IMR-90 (cell line): ENCODE results near the gene DIRAS2. TPM values are rescaled to one million over a fixed set of nuclear protein-coding genes. Genes with fewer than 3 reads are reported as not detected.

Experiments
- ATAC-seq: fragments of 200-7000 bp; cut with Tn5 transposase; 2 replicates; pipeline ENCODE4 v1.9.1; 2020; ENCODE audit warnings: low read depth, mild to moderate bottlenecking, moderate library complexity
- BruUV-seq: library from RNA; stranded (reverse); fragments of 400-500 nt; replicated peaks from 2 replicates; lab custom pipeline; 2021; lab: Mats Ljungman, UMichigan
- CTCF ChIA-PET: fragments of 300-600 bp; formaldehyde crosslinking; extraction: SDS; loops from one replicate; lab custom pipeline; 2021; ENCODE audit warnings: antibody characterized with exemption; lab: Yijun Ruan, JAX
- POLR2A ChIA-PET: fragments of 300-600 bp; sonication (Branson Sonifier 250); formaldehyde crosslinking; loops from one replicate; lab custom pipeline; 2022; ENCODE audit warnings: antibody characterized with exemption; ENCODE audit not compliant: unreplicated experiment; lab: Charles Lee
- DNase-seq: peaks from one replicate; pipeline ENCODE4 v3.0.0; 2013
- H2AFZ ChIP-seq: replicated peaks from 2 replicates; pipeline ENCODE3; 2013; ENCODE audit warnings: low read length, mild to moderate bottlenecking; ENCODE audit not compliant: poor library complexity
- H2AK5ac ChIP-seq: 2 replicates; pipeline ENCODE4 v1.6.1; 2013; ENCODE audit warnings: low read depth, low read length, inconsistent platforms
- H2AK9ac ChIP-seq: replicated peaks from 2 replicates; pipeline ENCODE3; 2013; ENCODE audit warnings: mild to moderate bottlenecking, low read depth, low read length, moderate library complexity; ENCODE audit not compliant: poor library complexity
- H2BK120ac ChIP-seq: 2 replicates; pipeline ENCODE4 v1.6.1; 2013; ENCODE audit warnings: low read depth, low read length, inconsistent platforms
- H2BK15ac ChIP-seq: 3 replicates; pipeline ENCODE4 v1.6.1; 2013; ENCODE audit warnings: low read depth, low read length, inconsistent platforms
- H2BK20ac ChIP-seq: 2 replicates; pipeline ENCODE4 v1.6.1; 2013; ENCODE audit warnings: low read depth, mild to moderate bottlenecking, inconsistent platforms, low read length, moderate library complexity
- H2BK5ac ChIP-seq: 2 replicates; pipeline ENCODE4 v1.6.1; 2013; ENCODE audit warnings: mild to moderate bottlenecking, low read depth, low read length, inconsistent platforms; ENCODE audit not compliant: poor library complexity, severe bottlenecking
- H3K14ac ChIP-seq: replicated peaks from 2 replicates; pipeline ENCODE4 v1.6.1; 2013; ENCODE audit warnings: low read depth, low read length, inconsistent platforms
- H3K18ac ChIP-seq: 2 replicates; pipeline ENCODE4 v1.6.1; 2013; ENCODE audit warnings: low read depth, low read length, control low read depth
- H3K23ac ChIP-seq: 2 replicates; pipeline ENCODE4 v1.6.1; 2013; ENCODE audit warnings: low read depth, low read length, inconsistent platforms
- H3K27ac ChIP-seq: 2 replicates; pipeline ENCODE4 v1.5.1; 2013; ENCODE audit warnings: mild to moderate bottlenecking, control low read depth, low read length; ENCODE audit not compliant: insufficient read depth
- H3K27me3 ChIP-seq: 2 replicates; pipeline ENCODE4 v1.6.1; 2013; ENCODE audit warnings: low read length; ENCODE audit not compliant: control insufficient read depth, insufficient read depth
- H3K36me3 ChIP-seq: 2 replicates; pipeline ENCODE4 v1.6.1; 2013; ENCODE audit warnings: low read length, mixed read lengths; ENCODE audit not compliant: control insufficient read depth, insufficient read depth
- H3K4ac ChIP-seq: 2 replicates; pipeline ENCODE4 v1.6.1; 2013; ENCODE audit warnings: low read depth, low read length, inconsistent platforms
- H3K4me1 ChIP-seq: 2 replicates; pipeline ENCODE4 v1.6.1; 2013; ENCODE audit warnings: low read length, mixed read lengths; ENCODE audit not compliant: control insufficient read depth, insufficient read depth
- H3K4me2 ChIP-seq: 2 replicates; pipeline ENCODE4 v1.6.1; 2013; ENCODE audit warnings: low read depth, mild to moderate bottlenecking, control low read depth, low read length, moderate library complexity
- H3K4me3 ChIP-seq: 2 replicates; pipeline ENCODE4 v1.5.1; 2013; ENCODE audit warnings: low read depth, mild to moderate bottlenecking, control low read depth, low read length, moderate library complexity; ENCODE audit not compliant: insufficient read depth
- H3K56ac ChIP-seq: 2 replicates; pipeline ENCODE4 v1.6.1; 2013; ENCODE audit warnings: low read length, inconsistent platforms; ENCODE audit not compliant: insufficient read depth; ENCODE audit errors: extremely low read depth
- H3K79me1 ChIP-seq, 2 experiments: 2 replicates each; pipeline ENCODE4 v1.6.1; 2013; ENCODE audit warnings: low read length in 2 of 2, inconsistent platforms in 1 of 2, low read depth in 1 of 2
- H3K9ac ChIP-seq: 2 replicates; pipeline ENCODE4 v1.6.1; 2013; ENCODE audit warnings: low read depth, low read length, control low read depth
- H3K9me1 ChIP-seq: 2 replicates; pipeline ENCODE4 v1.6.1; 2013; ENCODE audit warnings: low read length, inconsistent platforms; ENCODE audit not compliant: insufficient read depth
- H3K9me3 ChIP-seq: 2 replicates; pipeline ENCODE4 v1.6.1; 2013; ENCODE audit warnings: low read length; ENCODE audit not compliant: control insufficient read depth, insufficient read depth
- H4K20me1 ChIP-seq: 2 replicates; pipeline ENCODE4 v1.6.1; 2013; ENCODE audit warnings: low read length, inconsistent platforms; ENCODE audit not compliant: insufficient read depth
- H4K5ac ChIP-seq: 2 replicates; pipeline ENCODE4 v1.6.1; 2013; ENCODE audit warnings: mild to moderate bottlenecking, low read depth, low read length, control low read depth
- H4K8ac ChIP-seq, 2 experiments: 2 replicates each; pipeline ENCODE4 v1.6.1; 2013; ENCODE audit warnings: low read depth in 2 of 2, low read length in 2 of 2, control low read depth in 1 of 2, inconsistent platforms in 1 of 2
- H4K91ac ChIP-seq: 2 replicates; pipeline ENCODE4 v1.6.1; 2013; ENCODE audit warnings: low read depth, low read length, inconsistent platforms; ENCODE audit not compliant: insufficient read depth
- BHLHE40 ChIP-seq: fragments of 150-350 bp; IDR thresholded peaks from 2 replicates; pipeline ENCODE4 v1.6.1; 2016; ENCODE audit warnings: mild to moderate bottlenecking, low read depth, low read length
- CEBPB ChIP-seq: IDR thresholded peaks from 2 replicates; pipeline ENCODE4 v1.6.1; 2012; ENCODE audit warnings: low read depth, low read length, improper control_type of control experiment
- CHD1 ChIP-seq: IDR thresholded peaks from 2 replicates; pipeline ENCODE4 v1.6.1; 2012; ENCODE audit warnings: low read depth, low read length, improper control_type of control experiment
- CTCF ChIP-seq: conservative IDR thresholded peaks from 2 replicates; pipeline ENCODE4 v1.5.1; 2012; ENCODE audit warnings: mild to moderate bottlenecking, low read depth, low read length, improper control_type of control experiment
- ELK1 ChIP-seq: fragments of 150-350 bp; IDR thresholded peaks from 2 replicates; pipeline ENCODE4 v1.6.1; 2016; ENCODE audit warnings: low read depth, mild to moderate bottlenecking, low read length, moderate library complexity, borderline replicate concordance
- FOS ChIP-seq: fragments of 150-350 bp; IDR thresholded peaks from 2 replicates; pipeline ENCODE4 v1.6.1; 2016; ENCODE audit warnings: low read depth, low read length
- MAFK ChIP-seq: IDR thresholded peaks from 2 replicates; pipeline ENCODE4 v1.6.1; 2012; ENCODE audit warnings: low read depth, low read length, improper control_type of control experiment
- MAZ ChIP-seq: IDR thresholded peaks from 2 replicates; pipeline ENCODE4 v1.6.1; 2012; ENCODE audit warnings: low read depth, mild to moderate bottlenecking, low read length, improper control_type of control experiment, moderate library complexity, borderline replicate concordance
- MXI1 ChIP-seq: IDR thresholded peaks from 2 replicates; pipeline ENCODE4 v1.6.1; 2012; ENCODE audit warnings: low read depth, mild to moderate bottlenecking, low read length, moderate library complexity, borderline replicate concordance
- NFE2L2 ChIP-seq: fragments of 150-350 bp; IDR thresholded peaks from 2 replicates; pipeline ENCODE4 v1.6.1; 2016; ENCODE audit warnings: low read depth, mild to moderate bottlenecking, low read length
- POLR2A ChIP-seq: IDR thresholded peaks from 2 replicates; pipeline ENCODE4 v1.6.1; 2012; ENCODE audit warnings: mild to moderate bottlenecking, low read depth, low read length
- RAD21 ChIP-seq: IDR thresholded peaks from 2 replicates; pipeline ENCODE4 v1.6.1; 2012; ENCODE audit warnings: low read length, improper control_type of control experiment
- RCOR1 ChIP-seq: IDR thresholded peaks from 2 replicates; pipeline ENCODE4 v1.6.1; 2012; ENCODE audit warnings: mild to moderate bottlenecking, low read length, improper control_type of control experiment; ENCODE audit not compliant: insufficient replicate concordance
- RFX5 ChIP-seq: IDR thresholded peaks from 2 replicates; pipeline ENCODE4 v1.8.0; 2012; ENCODE audit warnings: low read depth, mild to moderate bottlenecking, low read length, moderate library complexity
- SMC3 ChIP-seq: fragments of 150-350 bp; IDR thresholded peaks from 2 replicates; pipeline ENCODE4 v1.6.1; 2016; ENCODE audit warnings: low read depth, mild to moderate bottlenecking, antibody characterized with exemption, low read length, moderate library complexity
- USF2 ChIP-seq: fragments of 150-350 bp; IDR thresholded peaks from 2 replicates; pipeline ENCODE4 v1.6.1; 2017; ENCODE audit warnings: mild to moderate bottlenecking, antibody characterized with exemption, low read length, low read depth
- WGBS, 2 experiments: methylation state at CpG; one replicate each; pipeline versions ENCODE4 v1.1.5 to v1.1.7; 2013; ENCODE audit warnings: missing lambda C conversion rate in 2 of 2; ENCODE audit not compliant: insufficient read length in 1 of 2; ENCODE audit errors: extremely low coverage in 2 of 2; 5-methylcytosine and 5-hydroxymethylcytosine counted together
- dilution Hi-C: fragments of 300-500 bp; cut with HindIII; formaldehyde crosslinking; loops from one replicate; pipeline ENCODE4 v1.14.3; 2018; ENCODE audit warnings: low sequenced_read_pairs; ENCODE audit not compliant: unreplicated experiment
- in situ Hi-C: fragments of 300-500 bp; cut with MboI; formaldehyde crosslinking; loops from 3 replicates; pipeline ENCODE4 v1.14.3; 2019; ENCODE audit warnings: low sequenced_read_pairs, inconsistent platforms, mixed read lengths
- intact Hi-C: fragments of 100-400 bp; cut with micrococcal nuclease; formaldehyde crosslinking; loops from 2 replicates; pipeline ENCODE4 v1.10.0; 2022
- polyA plus RNA-seq, 3 experiments: library from polyadenylated mRNA; depleted of rRNA; stranded (reverse); fragments of >200 nt; gene quantifications; 2 replicates each; pipeline ENCODE4 v1.2.3, GENCODE V29; 2012; ENCODE audit warnings: low replicate concordance in 1 of 3
- total RNA-seq: library from RNA; depleted of rRNA; stranded (reverse); fragments of >200 nt; gene quantifications from 2 replicates; pipeline ENCODE4 v1.2.3, GENCODE V29; 2012

Gene DIRAS2
- total and polyA plus RNA-seq, 2 of the 4 experiments (the other 2 are of a cell fraction), result not detected

GRCh38 chr9:90632647-90633207, 9.9 kb downstream of the DIRAS2 start:
- in situ Hi-C loops (no loop called here), intact Hi-C loops (no loop called here), dilution Hi-C loops (no loop called here)
- Histone ChIP-seq H3K9me3 (no peaks in the 10 kb centered on the region), H2BK20ac (no peak overlapping the region), H3K9me1 (no peaks in the 10 kb centered on the region), H3K27me3 (no peaks in the 10 kb centered on the region), H3K14ac (no peak overlapping the region), H3K4ac (no peak overlapping the region), H4K20me1 (no peaks in the 10 kb centered on the region), H4K8ac (no peak overlapping the region), H3K23ac (no peak overlapping the region), H3K36me3 (no peaks in the 10 kb centered on the region), H3K9ac (no peak overlapping the region), H3K4me3 (no peak overlapping the region), H3K4me1 (no peaks in the 10 kb centered on the region), H2AK9ac (no peak overlapping the region), H4K91ac (no peak overlapping the region), H3K27ac (no peak overlapping the region), H2BK5ac (no peak overlapping the region), H3K56ac (no peak overlapping the region), H2AFZ (no peak overlapping the region), H3K79me1 (no peaks in the 10 kb centered on the region), H2AK5ac (no peak overlapping the region), H2BK120ac (no peak overlapping the region), H2BK15ac (no peak overlapping the region), H3K18ac (no peak overlapping the region), H4K5ac (no peak overlapping the region), H3K4me2 (no peak overlapping the region)
- CTCF ChIA-PET, result no interaction called here
- POLR2A ChIA-PET, result no interaction called here
- no TSS peak for BruUV-seq
- no peak for DNase-seq
- ATAC-seq, result no peak
- TF ChIP-seq RFX5 (no peak), SMC3 (no peak), MXI1 (no peak), USF2 (no peak), FOS (no peak), POLR2A (no peak), RAD21 (no peak), NFE2L2 (no peak), BHLHE40 (no peak), RCOR1 (no peak), MAFK (no peak), ELK1 (no peak), CEBPB (no peak), CHD1 (no peak), MAZ (no peak), CTCF (no peak)
- WGBS, 2 experiments, result 44% methylated on average over 4 of the region's 8 CpGs; no CpG with 5 or more reads in 1 of the 2 experiments
